Measurements from ENCODE around the gene KIF26B. TPM values are rescaled to one million over a fixed set of nuclear protein-coding genes. Genes with fewer than 3 reads are reported as not detected.
"Not testable (repeated sequence)": the region's sequence is repeated elsewhere in the genome, so short reads cannot be mapped to it uniquely, and the experiment has no call there.

Gene KIF26B
- polyA plus RNA-seq, 4 donors, result 31.8 to 38.0 (median 33.9) TPM

DNA sequence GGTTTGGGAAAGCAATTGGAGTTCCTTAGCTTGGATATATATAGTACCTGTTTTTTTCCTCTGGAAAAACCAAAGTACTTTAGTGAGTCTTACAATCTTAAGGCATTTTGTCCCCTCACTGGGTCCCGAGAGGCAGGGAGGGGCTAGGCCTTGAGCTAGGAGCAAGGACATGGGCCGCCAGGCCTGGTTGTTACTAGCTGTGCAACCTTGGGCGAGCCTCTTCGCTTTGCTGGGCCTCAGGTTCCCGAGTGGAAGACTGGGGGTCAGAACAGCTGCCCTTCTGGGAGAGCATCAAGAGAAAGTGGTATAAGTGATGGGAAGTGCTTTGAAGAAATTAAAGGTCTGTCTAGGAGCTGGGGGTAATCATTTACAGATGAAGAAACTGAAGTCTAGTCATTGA lies 553.2 kb downstream of the KIF26B start:
- DNase-seq (ENCODE audit: low read depth in 4 of 4, low spot score in 3 of 4), result no peak

DNA sequence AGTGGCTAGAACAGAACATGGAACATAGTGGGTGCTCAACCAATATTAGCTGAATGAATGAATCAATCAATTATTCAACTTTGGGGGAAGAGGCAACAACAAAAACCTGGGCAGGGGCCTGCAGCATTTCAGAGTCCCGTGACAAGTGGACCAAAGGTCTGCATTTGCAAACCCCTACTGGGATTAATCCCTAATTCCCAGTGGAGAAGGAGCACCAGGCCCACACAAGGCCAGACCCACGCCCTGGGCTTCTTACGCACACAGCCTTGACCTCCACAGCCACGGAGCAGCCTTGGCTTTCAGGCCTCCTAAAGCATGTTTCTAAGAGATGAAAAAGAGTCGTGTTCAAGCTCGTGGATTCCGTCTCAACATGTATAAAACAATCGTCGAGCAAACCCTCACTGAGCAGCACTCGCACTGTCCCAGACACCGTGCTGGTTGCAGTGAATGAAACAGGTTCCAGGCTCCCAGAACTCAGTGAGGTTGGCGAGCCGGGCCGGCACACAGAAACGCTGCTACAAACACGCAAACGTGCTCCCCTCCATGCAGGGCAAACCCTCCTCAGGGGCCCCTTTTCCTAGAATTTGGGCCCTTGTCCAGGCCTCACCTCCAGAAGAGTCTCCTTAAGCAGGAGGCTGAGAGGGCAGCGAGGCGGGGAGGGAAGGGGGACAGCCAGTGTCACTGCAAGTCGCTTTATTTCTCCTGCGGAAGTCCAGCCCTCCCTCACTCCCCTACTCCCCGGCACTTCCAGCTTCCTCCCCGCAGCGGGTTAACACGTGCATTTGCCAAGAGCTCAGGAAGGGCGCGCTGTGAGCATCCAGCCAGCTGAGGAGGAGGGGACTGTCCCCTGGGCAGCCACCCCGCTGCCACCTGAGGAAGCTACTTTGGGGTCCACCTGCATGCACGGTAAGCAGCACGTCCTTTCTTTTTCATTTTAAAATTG lies 556.4 kb downstream of the KIF26B start:
- no peak for DNase-seq (ENCODE audit: low read depth in 4 of 4, low spot score in 3 of 4)

DNA sequence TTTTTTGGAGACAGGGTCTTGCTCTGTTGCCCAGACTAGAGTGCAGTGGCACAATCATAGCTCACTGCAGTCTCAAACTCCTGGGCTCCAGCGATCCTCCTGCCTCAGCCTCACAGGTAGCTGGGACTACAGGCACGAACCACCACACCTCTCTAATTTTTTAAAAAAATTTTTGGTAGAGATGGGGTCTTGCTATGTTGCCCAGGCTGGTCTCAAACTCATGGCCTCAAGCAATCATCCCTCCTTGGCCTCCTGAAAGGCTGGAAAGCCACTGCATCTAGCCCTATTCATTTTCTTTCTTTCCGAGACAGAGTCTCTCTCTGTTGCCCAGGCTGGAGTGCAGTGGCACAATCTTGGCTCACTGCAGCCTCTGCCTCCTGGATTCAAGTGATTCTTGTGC lies 559.2 kb downstream of the KIF26B start:
- not testable (repeated sequence) for DNase-seq (ENCODE audit: low read depth in 4 of 4, low spot score in 3 of 4)

DNA sequence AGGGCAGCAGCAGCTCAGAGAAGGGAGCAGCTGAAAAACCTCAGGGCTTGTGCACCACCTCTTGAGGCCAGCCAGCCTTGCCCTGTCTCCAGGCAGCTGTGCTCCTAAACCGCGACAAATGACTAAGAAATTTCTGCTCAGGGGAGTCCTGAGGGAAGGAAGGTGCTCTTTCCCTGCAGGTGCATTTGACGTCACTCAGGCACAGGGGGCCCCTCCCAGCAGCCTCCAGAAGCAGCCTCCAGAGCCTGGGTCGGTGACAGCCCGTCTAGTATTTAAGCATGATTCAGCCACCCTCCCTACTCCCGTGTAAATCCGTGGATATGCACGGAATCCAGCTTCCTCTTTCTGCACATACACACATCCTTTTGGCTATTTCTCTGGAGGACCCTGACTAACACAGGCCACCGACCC lies 560.5 kb downstream of the KIF26B start:
- no peak for DNase-seq (ENCODE audit: low read depth in 4 of 4, low spot score in 3 of 4)

DNA sequence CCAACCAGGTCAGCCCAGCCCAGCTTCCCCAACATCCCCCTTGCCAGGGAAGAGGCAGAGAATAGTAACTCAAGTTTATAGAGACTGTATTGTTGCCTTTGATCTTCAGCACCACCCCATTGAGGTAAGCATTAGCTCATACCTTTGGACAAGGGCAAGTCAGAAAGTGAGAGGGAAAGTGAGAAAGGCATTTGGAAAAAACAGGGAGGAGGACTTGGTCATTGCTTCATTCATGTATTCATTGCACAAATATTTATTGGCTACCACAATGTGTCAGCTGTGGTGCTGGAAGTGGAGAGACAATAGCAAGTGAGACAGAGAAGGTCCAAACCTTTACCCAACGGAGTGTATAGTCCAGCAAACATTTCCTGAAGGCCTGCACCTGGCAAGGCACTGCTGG lies 561.2 kb downstream of the KIF26B start:
- no peak for DNase-seq (ENCODE audit: low read depth in 4 of 4, low spot score in 3 of 4)

DNA sequence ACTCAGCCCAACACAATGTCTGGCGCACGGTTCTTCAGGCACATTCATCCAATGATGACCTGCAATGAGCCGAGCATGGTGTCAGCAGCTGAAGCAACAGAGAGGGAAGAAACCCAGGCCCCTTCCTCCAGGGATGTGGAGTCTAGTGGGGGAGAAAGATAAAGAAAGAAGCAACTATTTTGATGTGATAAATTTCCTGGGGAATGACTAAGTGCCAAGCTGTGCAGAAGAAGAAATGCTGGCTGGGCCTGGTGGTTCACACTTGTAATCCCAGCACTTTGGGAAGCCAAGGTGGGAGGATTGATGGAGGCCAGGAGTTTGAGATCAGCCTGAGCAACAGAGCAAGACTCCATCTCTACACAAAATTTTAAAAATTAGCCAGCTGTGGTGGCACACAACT lies 561.8 kb downstream of the KIF26B start:
- no peak for DNase-seq (ENCODE audit: low read depth in 4 of 4, low spot score in 3 of 4)

DNA sequence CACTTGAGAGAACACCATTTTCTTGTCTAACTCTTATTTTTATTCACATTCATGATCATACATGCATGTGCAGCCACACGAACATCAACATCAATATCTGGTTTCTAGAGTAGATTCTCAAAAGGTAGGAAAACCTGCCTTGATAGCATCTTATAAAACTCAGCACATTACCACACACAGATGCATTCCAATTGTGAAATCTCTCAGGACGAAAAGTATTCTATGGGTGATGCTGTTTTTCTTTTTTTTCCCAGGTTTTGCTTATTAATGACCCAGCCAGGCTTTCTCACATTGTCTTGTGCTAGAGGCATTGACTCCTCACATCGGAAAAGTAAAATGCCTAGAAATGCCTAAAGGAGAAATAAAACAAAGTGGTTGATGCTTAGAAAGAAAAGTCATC lies 562.8 kb downstream of the KIF26B start:
- no peak for DNase-seq (ENCODE audit: low read depth in 4 of 4, low spot score in 3 of 4)

DNA sequence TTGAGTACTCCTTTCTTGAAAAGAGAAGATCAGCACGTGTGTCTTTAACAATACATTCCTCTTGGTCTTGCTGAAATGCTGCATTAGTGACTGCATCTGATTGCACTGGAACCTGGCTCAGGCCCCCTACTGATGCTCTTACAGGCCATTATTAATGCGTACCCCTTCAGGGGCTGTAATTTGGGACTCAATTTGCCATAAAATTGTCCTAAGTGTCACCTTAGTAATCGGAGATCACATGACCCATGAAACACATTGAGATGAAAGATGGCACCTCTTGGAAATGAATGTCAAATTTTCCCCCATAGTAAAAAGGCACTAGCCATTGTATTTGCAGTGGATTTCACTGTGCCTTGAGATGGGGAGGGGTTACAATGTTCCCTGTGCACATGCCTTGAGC lies 563.3 kb downstream of the KIF26B start:
- no peak for DNase-seq (ENCODE audit: low read depth in 4 of 4, low spot score in 3 of 4)

DNA sequence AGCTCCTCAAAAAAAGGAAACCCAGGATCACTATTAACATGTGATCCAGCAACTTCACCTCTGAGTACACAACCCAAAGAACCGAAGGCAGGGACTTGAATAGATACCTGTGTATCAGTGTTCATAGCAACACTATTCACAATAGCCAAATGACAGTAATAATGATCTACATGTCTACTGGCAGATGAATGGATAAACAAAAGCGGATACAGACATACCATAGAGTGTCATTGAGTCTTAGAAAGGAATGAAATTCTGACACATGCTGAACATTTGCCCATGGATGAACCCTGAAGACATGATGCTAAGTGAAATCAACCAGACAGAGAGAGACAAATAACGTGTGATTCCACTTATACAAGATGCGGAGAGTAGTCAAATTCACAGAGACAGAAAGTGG lies 564.2 kb downstream of the KIF26B start:
- no peak for DNase-seq (ENCODE audit: low read depth in 4 of 4, low spot score in 3 of 4)

DNA sequence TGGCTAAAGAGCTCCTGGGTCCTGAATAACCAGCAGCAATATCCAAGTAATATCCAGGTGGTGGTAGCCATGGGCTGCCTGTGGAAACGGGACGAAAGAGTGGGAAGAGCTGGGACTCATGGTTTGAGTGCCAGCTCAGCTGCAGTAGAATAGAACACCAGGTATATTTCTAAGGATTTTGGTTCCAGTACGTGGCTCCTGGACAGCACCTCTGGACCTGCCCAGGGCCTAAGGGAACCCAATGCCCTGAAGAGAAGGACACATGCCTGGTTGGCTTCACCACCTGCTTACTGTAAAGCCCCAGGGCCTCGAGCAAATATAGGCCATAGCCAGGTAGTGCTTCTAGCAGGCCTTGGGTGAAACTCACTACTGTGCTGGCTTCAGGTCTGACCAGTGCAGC lies 566.7 kb downstream of the KIF26B start:
- no peak for DNase-seq (ENCODE audit: low read depth in 4 of 4, low spot score in 3 of 4)

DNA sequence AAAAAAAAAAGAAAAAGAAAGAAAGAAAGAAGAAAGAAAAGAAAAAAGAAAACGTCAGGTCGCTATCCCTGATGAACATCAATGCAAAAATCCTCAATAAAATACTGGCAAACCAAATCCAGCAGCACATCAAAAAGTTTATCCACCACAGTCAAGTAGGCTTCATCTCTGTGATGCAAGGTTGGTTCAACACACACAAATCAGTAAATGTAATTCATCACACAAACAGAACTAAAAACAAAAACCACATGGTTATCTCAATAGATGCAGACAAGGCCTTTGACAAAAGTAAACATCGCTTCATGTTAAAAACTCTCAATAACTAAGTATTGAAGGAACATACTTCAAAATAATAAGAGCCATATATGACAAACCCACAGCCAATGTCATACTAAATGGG lies 573.2 kb downstream of the KIF26B start:
- DNase-seq (ENCODE audit: low read depth in 4 of 4, low spot score in 3 of 4), result not testable (repeated sequence)

DNA sequence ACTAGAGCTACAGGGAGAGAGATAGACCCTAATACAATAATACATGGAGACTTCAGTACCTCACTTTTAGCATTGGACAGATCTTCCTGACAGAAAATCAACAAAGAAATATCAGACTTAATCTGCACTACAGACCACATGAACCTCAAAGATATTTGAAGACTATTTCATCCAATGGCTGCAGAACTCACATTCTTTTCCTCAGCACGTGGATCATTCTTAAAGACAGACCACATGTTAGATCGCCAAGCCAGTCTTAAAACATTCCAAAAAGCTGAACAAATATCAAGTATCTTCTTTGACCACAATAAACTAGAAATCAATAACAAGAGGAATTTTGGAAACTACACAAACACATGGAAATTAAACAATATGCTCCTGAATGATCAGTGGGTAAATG lies 576.0 kb downstream of the KIF26B start:
- no peak for DNase-seq (ENCODE audit: low read depth in 4 of 4, low spot score in 3 of 4)

DNA sequence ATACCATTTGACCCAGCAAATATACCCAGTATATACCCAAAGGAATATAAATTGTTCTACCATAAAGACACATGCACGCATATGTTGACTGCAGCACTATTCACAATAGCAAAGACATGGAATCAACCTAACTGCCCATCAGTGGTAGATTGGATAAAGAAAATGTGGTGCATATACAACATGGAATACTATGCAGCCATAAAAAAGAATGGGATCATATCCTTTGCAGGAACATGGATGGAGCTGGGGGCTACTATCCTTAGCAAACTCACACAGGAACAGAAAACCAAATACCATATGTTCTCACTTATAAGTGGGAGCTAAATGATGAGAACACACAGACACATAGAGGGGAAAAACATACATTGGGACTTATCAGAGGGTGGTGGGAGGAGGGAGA lies 585.6 kb downstream of the KIF26B start:
- not testable (repeated sequence) for DNase-seq (ENCODE audit: low read depth in 4 of 4, low spot score in 3 of 4)

DNA sequence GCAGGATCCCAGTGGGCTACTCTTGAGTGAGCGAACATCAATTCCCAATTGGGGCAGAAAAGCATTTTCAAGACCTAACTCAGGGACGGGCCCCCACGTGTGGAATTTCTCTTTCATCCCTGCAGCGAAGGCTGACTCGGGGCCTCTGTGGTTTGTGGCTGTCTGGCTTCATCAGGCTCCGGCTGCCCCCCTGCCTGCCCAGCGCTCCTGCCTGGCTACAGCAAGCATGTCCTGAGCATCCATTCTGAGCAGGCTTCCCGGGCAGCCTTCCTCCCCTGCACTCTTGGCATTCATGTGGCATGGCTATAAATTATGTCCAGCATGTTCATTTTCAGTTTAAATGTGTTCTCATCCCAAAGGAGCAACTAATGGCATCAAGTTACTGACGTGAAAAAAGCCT lies 588.1 kb downstream of the KIF26B start:
- peak in 1 of 4 donors; percentile 48 for DNase-seq (ENCODE audit: low read depth in 4 of 4, low spot score in 3 of 4)

DNA sequence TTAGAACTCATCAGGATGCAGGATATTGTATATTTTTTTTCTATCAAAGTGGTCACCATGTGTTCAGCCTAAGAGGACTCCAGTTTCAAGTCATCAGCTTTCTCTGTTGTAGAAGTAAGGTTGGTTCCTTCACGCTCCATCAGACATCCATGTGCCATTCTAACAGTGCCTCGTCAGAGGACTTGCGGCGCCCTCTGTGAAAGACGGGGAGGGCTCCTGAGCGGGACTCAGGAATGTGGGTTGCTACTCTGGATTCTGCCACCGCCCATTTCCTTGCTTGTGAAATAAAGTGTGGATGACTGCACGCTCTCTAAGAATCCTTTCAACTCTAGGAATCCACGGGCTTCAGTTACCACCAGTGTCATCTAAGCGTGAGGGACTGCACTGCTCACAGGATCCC lies 593.5 kb downstream of the KIF26B start:
- no peak for DNase-seq (ENCODE audit: low read depth in 4 of 4, low spot score in 3 of 4)

DNA sequence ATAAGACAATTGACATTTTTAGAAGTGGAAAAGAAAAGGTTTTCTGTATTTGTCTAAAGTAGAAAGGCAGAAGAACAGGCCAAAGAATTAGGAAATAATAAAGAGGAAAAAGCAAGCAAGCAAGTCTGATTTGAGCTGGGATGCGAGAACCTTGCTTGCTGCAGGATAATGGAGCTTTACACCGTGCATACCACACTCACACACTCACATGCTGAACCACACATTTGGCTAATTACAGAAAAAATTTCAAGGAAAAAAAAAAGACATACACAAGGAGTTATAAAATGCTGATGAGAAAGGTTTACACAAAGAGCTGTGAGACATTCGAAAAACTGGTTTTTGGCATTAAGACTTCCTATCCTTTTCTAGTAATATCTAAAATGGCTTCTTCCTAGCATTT lies 593.9 kb downstream of the KIF26B start:
- DNase-seq (ENCODE audit: low read depth in 4 of 4, low spot score in 3 of 4), result no peak

DNA sequence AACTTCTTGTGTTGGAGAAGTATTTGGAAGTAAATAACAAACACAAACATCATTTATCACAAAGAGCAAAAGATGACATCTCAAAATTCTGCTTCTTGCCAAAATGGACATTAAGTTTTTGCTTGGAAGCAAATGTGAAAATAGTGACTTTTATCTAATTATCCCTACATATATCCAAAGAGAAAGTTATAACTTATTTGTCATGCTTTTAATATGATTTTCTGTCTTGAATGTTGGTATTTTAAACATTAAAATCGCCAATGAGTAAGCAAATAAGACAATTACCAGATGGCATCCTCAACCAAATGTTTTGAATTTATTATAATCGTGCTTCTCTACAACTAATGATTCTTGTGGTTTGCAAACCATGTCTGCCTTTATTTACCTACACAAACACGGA lies 594.3 kb downstream of the KIF26B start:
- no peak for DNase-seq (ENCODE audit: low read depth in 4 of 4, low spot score in 3 of 4)

DNA sequence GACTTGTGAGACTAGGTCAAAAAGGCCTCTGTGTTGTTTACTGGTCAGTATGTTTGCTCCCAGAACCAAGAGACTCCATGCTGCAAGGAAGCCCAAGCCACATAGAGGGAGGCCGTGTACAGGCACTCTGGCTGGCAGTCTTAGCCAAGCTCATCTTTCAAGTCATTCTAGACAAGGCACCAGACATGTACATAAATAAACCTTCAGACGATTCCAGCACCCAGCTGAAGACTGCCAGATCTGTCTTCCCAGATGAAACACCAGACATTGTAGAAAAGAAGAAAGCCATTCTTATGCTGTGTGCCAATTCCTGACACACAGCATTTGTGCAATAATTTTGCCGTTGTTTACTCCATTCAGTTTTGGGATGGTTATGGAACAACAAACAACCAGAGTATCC lies 595.5 kb downstream of the KIF26B start:
- DNase-seq (ENCODE audit: low read depth in 4 of 4, low spot score in 3 of 4), result no peak

DNA sequence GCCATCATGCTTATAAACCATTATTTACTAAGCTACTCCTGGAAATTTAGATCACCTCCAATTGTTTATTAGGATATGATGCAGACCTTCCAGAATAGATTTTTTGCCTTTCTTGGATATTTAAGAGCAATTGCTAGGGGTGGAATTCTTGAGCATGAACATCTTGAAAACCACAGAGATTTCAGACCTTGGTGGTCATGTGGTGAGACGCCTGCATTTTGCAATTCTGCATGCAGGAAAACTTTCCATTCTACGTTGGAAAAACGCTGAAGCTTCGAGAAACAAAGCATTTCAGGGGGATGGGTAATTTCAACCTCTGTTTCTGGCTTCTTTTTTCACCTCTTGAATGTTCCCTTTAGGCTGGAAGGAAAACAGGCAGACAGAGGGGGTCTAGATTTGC lies 596.3 kb downstream of the KIF26B start:
- no peak for DNase-seq (ENCODE audit: low read depth in 4 of 4, low spot score in 3 of 4)

DNA sequence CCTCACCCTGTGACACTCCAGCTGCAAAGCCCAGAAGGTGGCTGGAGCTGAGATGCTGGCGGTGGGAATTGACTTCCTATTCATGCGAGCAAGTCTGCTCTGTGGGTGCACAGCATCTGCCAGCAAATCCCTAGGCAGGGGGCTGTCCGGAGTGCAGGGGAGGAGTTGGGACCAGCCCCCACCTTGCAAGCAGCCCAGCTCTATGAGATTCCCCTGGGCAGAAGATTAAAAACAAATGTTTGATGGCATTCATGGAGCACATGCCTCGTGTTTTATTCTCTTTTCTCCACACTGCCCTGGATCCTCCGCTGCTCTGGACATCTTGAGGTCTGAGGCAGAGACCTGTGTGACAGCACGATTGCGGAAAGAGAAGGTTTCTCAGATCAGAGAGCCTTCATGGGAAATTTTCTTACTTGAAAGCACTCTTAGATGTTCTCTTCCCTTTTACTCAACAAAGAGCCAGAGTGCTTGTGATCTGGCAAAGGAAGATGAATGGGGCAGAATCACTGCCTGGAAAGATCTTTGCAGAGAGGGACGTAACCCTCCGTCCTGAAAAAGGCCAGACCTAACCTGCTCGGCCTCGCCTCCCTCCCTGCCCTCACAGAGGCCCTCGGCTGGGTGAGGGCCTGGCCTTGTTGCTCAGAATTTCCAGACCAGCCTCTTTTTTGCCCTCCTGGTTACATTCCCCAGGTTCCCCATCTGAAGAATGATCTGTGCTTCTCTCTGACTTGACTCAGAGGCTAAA lies 597.1 kb downstream of the KIF26B start:
- no peak for DNase-seq (ENCODE audit: low read depth in 4 of 4, low spot score in 3 of 4)

DNA sequence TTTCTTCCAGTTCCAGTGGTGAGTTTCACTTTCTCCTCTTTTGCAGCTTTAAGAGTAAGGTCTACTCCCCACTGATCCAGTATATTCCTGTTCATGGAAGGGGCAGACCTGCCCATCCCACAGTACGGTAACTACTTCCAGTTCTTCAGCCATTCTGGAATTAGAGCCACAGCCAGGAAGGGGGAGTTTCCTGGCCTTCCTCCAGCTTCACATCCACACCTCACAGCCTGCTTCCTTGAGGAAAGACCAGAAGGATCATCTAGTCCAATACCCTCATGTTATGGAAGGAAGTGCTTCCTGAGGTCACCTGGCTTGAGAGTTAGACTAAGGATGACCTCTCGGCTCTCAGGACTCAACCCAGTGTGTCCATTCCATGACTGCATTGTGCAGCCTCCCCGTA lies 597.8 kb downstream of the KIF26B start:
- DNase-seq (ENCODE audit: low read depth in 4 of 4, low spot score in 3 of 4), result no peak

DNA sequence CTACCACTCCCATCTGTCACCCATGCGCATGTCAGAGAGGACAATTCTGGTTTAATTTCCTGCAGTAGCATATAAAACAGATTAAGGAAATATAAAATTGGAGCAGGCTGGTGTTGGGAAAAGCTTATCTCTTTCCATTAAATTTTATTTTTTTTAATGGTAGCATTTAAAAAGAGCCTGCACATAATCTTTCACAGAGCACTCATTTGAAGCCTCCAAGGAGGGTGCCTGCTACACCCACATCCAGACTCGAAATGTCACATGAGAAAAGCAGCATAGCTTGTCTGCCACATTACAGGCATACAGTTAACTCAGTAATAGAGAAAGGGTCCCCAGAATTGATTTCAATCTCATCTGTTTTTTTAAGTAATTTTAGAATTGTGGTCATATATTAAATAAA lies 599.0 kb downstream of the KIF26B start:
- DNase-seq (ENCODE audit: low read depth in 4 of 4, low spot score in 3 of 4), result no peak
